22Rv1 (cell line): Measurements from ENCODE around the gene CES2.

Source experiments
- ZFX ChIP-seq: fragments of 450-650 bp; IDR thresholded peaks from 2 replicates; pipeline ENCODE4 v1.6.1; 2017; ENCODE audit warnings: antibody characterized with exemption, borderline replicate concordance
- TF ChIP-seq, protein P1 (sequence below): fragments of 450-650 bp; IDR thresholded peaks from 2 replicates; pipeline ENCODE4 v1.5.1; 2017; ENCODE audit warnings: mild to moderate bottlenecking

DNA sequence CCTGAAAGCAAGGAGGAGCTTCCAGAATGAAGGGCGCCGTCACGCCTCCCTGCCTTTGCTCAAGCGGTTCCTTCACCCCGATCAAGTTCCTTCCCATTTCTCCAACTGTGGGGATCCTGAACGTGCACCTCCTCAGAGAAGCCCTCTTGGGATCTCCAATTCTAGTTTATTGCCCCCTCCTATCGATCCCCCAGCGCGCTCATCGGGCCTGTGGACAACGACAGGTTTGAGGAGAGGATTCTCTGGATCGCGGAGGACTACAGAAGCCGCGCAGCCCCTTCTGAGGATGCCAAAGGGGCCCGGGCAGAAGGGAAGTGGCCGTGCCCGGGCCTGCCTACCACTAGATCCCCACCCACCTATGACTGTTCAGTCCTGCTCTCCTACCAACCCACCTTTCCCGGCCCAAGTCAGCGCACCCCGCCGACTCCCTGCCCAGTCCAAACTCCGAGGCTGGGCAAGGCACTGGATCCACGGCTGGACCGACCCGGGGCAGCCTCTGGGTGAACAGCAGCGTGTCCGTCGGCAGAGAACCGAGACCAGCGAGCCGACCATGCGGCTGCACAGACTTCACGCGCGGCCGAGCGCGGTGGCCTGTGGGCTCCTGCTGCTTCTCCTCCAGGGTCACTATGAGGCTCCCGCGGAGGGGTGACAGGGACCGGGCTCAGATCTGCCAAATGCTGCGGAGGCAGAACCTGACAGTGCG is 13.0 kb downstream of the CES2 start:
- TF ChIP-seq, protein P1, sequence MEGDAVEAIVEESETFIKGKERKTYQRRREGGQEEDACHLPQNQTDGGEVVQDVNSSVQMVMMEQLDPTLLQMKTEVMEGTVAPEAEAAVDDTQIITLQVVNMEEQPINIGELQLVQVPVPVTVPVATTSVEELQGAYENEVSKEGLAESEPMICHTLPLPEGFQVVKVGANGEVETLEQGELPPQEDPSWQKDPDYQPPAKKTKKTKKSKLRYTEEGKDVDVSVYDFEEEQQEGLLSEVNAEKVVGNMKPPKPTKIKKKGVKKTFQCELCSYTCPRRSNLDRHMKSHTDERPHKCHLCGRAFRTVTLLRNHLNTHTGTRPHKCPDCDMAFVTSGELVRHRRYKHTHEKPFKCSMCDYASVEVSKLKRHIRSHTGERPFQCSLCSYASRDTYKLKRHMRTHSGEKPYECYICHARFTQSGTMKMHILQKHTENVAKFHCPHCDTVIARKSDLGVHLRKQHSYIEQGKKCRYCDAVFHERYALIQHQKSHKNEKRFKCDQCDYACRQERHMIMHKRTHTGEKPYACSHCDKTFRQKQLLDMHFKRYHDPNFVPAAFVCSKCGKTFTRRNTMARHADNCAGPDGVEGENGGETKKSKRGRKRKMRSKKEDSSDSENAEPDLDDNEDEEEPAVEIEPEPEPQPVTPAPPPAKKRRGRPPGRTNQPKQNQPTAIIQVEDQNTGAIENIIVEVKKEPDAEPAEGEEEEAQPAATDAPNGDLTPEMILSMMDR: no peak
- TF ChIP-seq ZFX: no peak
